K562 (cell line): Measurements from ENCODE around the gene TMEM203. TPM values are rescaled to one million over a fixed set of nuclear protein-coding genes. Genes with fewer than 3 reads are reported as not detected.

ENCODE experiments used
- CBFA2T2 ChIP-seq: fragments of 450-650 bp; conservative IDR thresholded peaks from 2 replicates; pipeline ENCODE4 v1.6.1; 2017; ENCODE audit warnings: mild to moderate bottlenecking
- DACH1 ChIP-seq: fragments of 450-650 bp; IDR thresholded peaks from 2 replicates; pipeline ENCODE4 v1.6.1; 2018; ENCODE audit not compliant: partially characterized antibody
- DDX20 ChIP-seq: fragments of 450-650 bp; IDR thresholded peaks from 2 replicates; pipeline ENCODE4 v1.6.1; 2016; ENCODE audit warnings: missing genetic modification characterization, low read depth, mild to moderate bottlenecking, missing compliant biosample characterization, moderate library complexity
- E2F1 ChIP-seq: sonication (generic); formaldehyde crosslinking; IDR thresholded peaks from 2 replicates; pipeline ENCODE4 v1.8.1; 2023; ENCODE audit warnings: mild to moderate bottlenecking, missing genetic modification reagents, moderate library complexity
- ELF4 ChIP-seq: fragments of 450-650 bp; formaldehyde crosslinking; IDR thresholded peaks from 2 replicates; pipeline ENCODE4 v1.4.0; 2022; ENCODE audit warnings: missing genetic modification characterization
- FOS ChIP-seq: IDR thresholded peaks from 3 replicates; pipeline ENCODE4 v1.6.1; 2011; ENCODE audit not compliant: insufficient read length; ENCODE audit errors: extremely low read depth
- GATA2 ChIP-seq: sonication (generic); formaldehyde crosslinking; IDR thresholded peaks from 2 replicates; pipeline ENCODE4 v1.4.0; 2020; ENCODE audit warnings: mild to moderate bottlenecking, missing genetic modification reagents
- HLTF ChIP-seq: fragments of 450-650 bp; IDR thresholded peaks from 2 replicates; pipeline ENCODE4 v1.6.1; 2016
- HMG20A ChIP-seq: fragments of 450-650 bp; formaldehyde crosslinking; conservative IDR thresholded peaks from 2 replicates; pipeline ENCODE4 v1.4.0; 2020; ENCODE audit warnings: mild to moderate bottlenecking, mixed read lengths
- KDM2B ChIP-seq: fragments of 250-450 bp; sonication (Bioruptor Pico); IDR thresholded peaks from 2 replicates; pipeline ENCODE4 v1.8.0; 2021; ENCODE audit warnings: mild to moderate bottlenecking, moderate library complexity
- MAX ChIP-seq: sonication (generic); formaldehyde crosslinking; IDR thresholded peaks from 2 replicates; pipeline ENCODE4 v1.9.0; 2022; ENCODE audit warnings: mild to moderate bottlenecking, missing genetic modification reagents
- RBFOX2 ChIP-seq: fragments of 200-400 bp; formaldehyde crosslinking; IDR thresholded peaks from 2 replicates; pipeline ENCODE4 v1.6.1; 2017; ENCODE audit warnings: low read depth, mild to moderate bottlenecking, low read length, moderate library complexity
- SAFB ChIP-seq: fragments of 200-400 bp; formaldehyde crosslinking; IDR thresholded peaks from 2 replicates; pipeline ENCODE4 v1.6.1; 2017; ENCODE audit warnings: low read depth, low read length, borderline replicate concordance
- SAP30 ChIP-seq: fragments of 200-600 bp; sonication (generic); IDR thresholded peaks from 2 replicates; pipeline ENCODE4 v1.6.1; 2012; ENCODE audit warnings: borderline replicate concordance, low read depth, mild to moderate bottlenecking, moderate library complexity, low read length, control low read depth, inconsistent platforms; ENCODE audit not compliant: insufficient read depth, poor library complexity, severe bottlenecking
- SMAD4 ChIP-seq: fragments of 250-450 bp; sonication (Bioruptor Pico); conservative IDR thresholded peaks from 2 replicates; pipeline ENCODE4 v1.8.0; 2021; ENCODE audit warnings: inconsistent platforms, mild to moderate bottlenecking, moderate library complexity
- SMARCA4 ChIP-seq: fragments of 450-650 bp; IDR thresholded peaks from 2 replicates; pipeline ENCODE4 v1.6.1; 2016
- TAF7 ChIP-seq: fragments of 450-650 bp; IDR thresholded peaks from 2 replicates; pipeline ENCODE4 v1.6.1; 2016; ENCODE audit warnings: missing genetic modification characterization, missing compliant biosample characterization
- TAF9B ChIP-seq: fragments of 450-650 bp; IDR thresholded peaks from 2 replicates; pipeline ENCODE4 v1.6.1; 2018; ENCODE audit warnings: mild to moderate bottlenecking; ENCODE audit not compliant: partially characterized antibody
- TCF7 ChIP-seq: sonication (generic); IDR thresholded peaks from 2 replicates; pipeline ENCODE4 v1.6.1; 2016; ENCODE audit warnings: antibody characterized with exemption, borderline replicate concordance
- TFE3 ChIP-seq: fragments of 450-650 bp; formaldehyde crosslinking; IDR thresholded peaks from 2 replicates; pipeline ENCODE4 v1.4.0; 2020; ENCODE audit warnings: mild to moderate bottlenecking, mixed read lengths
- TRIM25 ChIP-seq: fragments of 450-650 bp; IDR thresholded peaks from 2 replicates; pipeline ENCODE4 v1.7.0; 2016; ENCODE audit warnings: borderline replicate concordance
- ZBTB7A ChIP-seq: IDR thresholded peaks from 2 replicates; pipeline ENCODE4 v1.6.1; 2011; ENCODE audit warnings: low read depth, mild to moderate bottlenecking, low read length, moderate library complexity, borderline replicate concordance; ENCODE audit not compliant: control insufficient read depth
- ZNF143 ChIP-seq: sonication (generic); formaldehyde crosslinking; IDR thresholded peaks from 2 replicates; pipeline ENCODE4 v1.9.0; 2022; ENCODE audit warnings: mild to moderate bottlenecking, missing genetic modification reagents
- ZNF24 ChIP-seq: fragments of 450-650 bp; IDR thresholded peaks from 2 replicates; pipeline ENCODE4 v1.6.1; 2016
- ZNF589 ChIP-seq: fragments of 200-800 bp; sonication (Bioruptor generic); IDR thresholded peaks from 2 replicates; pipeline ENCODE4 v1.6.1; 2016; ENCODE audit warnings: low read depth, missing genetic modification characterization, missing compliant biosample characterization
- ZNF707 ChIP-seq: fragments of 250-450 bp; sonication (Bioruptor Pico); conservative IDR thresholded peaks from 2 replicates; pipeline ENCODE4 v1.8.0; 2022; ENCODE audit warnings: inconsistent platforms, mild to moderate bottlenecking, moderate library complexity
- polyA plus RNA-seq, 8 experiments: library from polyadenylated mRNA; depleted of rRNA in 4 of 8; stranded (reverse) in 5 of 8; unstranded in 3 of 8; fragments of >200 nt; fragmentation: Nextera tagmentation in 2 of 8; fragmentation: Illumina TruSeq in 1 of 8; extraction: Ambion mirVana in 2 of 8; extraction: Trizol in 1 of 8; gene quantifications; 2 replicates each; pipeline versions ENCODE4 v1.2.1 to v1.2.3, GENCODE V29; 2011 to 2014; ENCODE audit warnings: inconsistent platforms in 1 of 8, missing spikeins in 1 of 8
- total RNA-seq, 7 experiments: library from RNA; depleted of rRNA in 6 of 7; stranded (reverse); fragments of >200 nt in 6 of 7; fragmentation: Illumina TruSeq in 2 of 7; extraction: Trizol in 2 of 7; gene quantifications; 2 replicates each; pipeline versions ENCODE4 v1.2.1 to v1.2.3, GENCODE V29; 2011 to 2021; ENCODE audit warnings: low replicate concordance in 1 of 7

Gene TMEM203
- total and polyA plus RNA-seq, 9 of the 15 experiments (the other 6 are each of a cell fraction or from before 2014, with no cell fraction given): 8.8 to 59.5 (median 37.6) TPM

GRCh38 chr9:137218754-137219271 is 13.4 kb upstream of the TMEM203 start (continued):
- TF ChIP-seq ZNF589 (CRISPR knock-in tag) (peak; percentile 56; the same call in 1 of the 2 replicates), TRIM25 (no peak), SAP30 (no peak), SAFB (no peak), FOS (peak; percentile 36), SMAD4 (CRISPR knock-in tag) (peak; percentile 89), GATA2 (CRISPR knock-in tag) (peak; percentile 75), ZNF707 (CRISPR knock-in tag) (no peak), E2F1 (CRISPR knock-in tag) (no peak; the same call in 1 of the 2 replicates), HMG20A (CRISPR knock-in tag) (no peak), SMARCA4 (peak; percentile 90), DACH1 (peak; percentile 92), MAX (CRISPR knock-in tag) (peak; percentile 58), HLTF (no peak), DDX20 (no peak), TFE3 (CRISPR knock-in tag) (no peak), TCF7 (peak; percentile 70), ZNF24 (no peak; the same call in 1 of the 2 replicates), TAF9B (peak; percentile 86), CBFA2T2 (peak; percentile 43), ZBTB7A (peak; percentile 78; the same call in 1 of the 2 replicates), TAF7 (no peak), KDM2B (no peak), RBFOX2 (peak; percentile 71), ZNF143 (no peak), ELF4 (CRISPR knock-in tag) (no peak)
